ENCODE measurements around the gene CGNL1. TPM values are rescaled to one million over a fixed set of nuclear protein-coding genes. Genes with fewer than 3 reads are reported as not detected.

CGNL1 gene
- total RNA-seq, 1 experiment from 2014 or later = 0.31 TPM

- H3K36me3 ChIP-seq (ENCODE audit: low read depth) = no peaks in the 10 kb centered on the region
- no peaks in the 10 kb centered on the region for H3K79me2 ChIP-seq (ENCODE audit: low read depth)
- H3F3A ChIP-seq (ENCODE audit: insufficient read depth, low read depth) = no peaks in the 10 kb centered on the region
- CTCF ChIA-PET = interaction anchor here (0.5 to 3.0 kb wide), 14 partner anchors 9 to 1036 kb away, joined by 3 to 31 read pairs (median 5); partner anchors contain the start of gene CGNL1
- H2AFZ ChIP-seq = no peak overlapping the region
- H3K9me2 ChIP-seq (ENCODE audit: insufficient read depth) = no peaks in the 10 kb centered on the region
- H3K4me3 ChIP-seq = no peak overlapping the region
- intact Hi-C loops (cut with micrococcal nuclease; ENCODE audit: unreplicated experiment) = loop anchor here (1.0 to 5.0 kb wide), 5 partner anchors 42 to 1035 kb away; no protein-coding TSS in a partner anchor
- no peaks in the 10 kb centered on the region for H3K9me3 ChIP-seq (ENCODE audit: insufficient read depth, low read depth)
- H3K4me2 ChIP-seq = no peak overlapping the region
- POLR2A ChIA-PET (ENCODE audit: unreplicated experiment) = interaction anchor here (0.6 kb wide), 2 partner anchors 182 to 187 kb away, joined by 3 to 6 read pairs; no protein-coding TSS in a partner anchor
- H4K20me1 ChIP-seq (ENCODE audit: insufficient read depth) = no peaks in the 10 kb centered on the region
- TF ChIP-seq EZH2 (IDR thresholded peaks at IDR 0.05; ENCODE audit: low read depth) = no peak
- TF ChIP-seq CTCF (conservative IDR thresholded peaks at IDR 0.05) = peak; percentile 77
- no peaks in the 10 kb centered on the region for H3K4me1 ChIP-seq (replicated peaks; ENCODE audit: insufficient read depth)
- peak; percentile 28 to 57 for DNase-seq
- no TSS peak for BruUV-seq (replicated peaks)
- H3K27ac ChIP-seq = no peak overlapping the region
- no peaks in the 10 kb centered on the region for H3K27me3 ChIP-seq (ENCODE audit: insufficient read depth, low read depth)
Measured at GRCh38 chr15:57527382-57528091, 151.2 kb downstream of the CGNL1 start.

GRCh38 chr15:57528940-57529565, 152.7 kb downstream of the CGNL1 start:
- Histone ChIP-seq H3F3A (ENCODE audit: insufficient read depth, low read depth) (no peaks in the 10 kb centered on the region), H2AFZ (no peak overlapping the region), H3K27me3 (ENCODE audit: insufficient read depth, low read depth) (no peaks in the 10 kb centered on the region), H3K4me1 (replicated peaks; ENCODE audit: insufficient read depth) (no peaks in the 10 kb centered on the region), H3K79me2 (ENCODE audit: low read depth) (no peaks in the 10 kb centered on the region), H3K27ac (no peak overlapping the region), H4K20me1 (ENCODE audit: insufficient read depth) (no peaks in the 10 kb centered on the region), H3K9me2 (ENCODE audit: insufficient read depth) (no peaks in the 10 kb centered on the region), H3K36me3 (ENCODE audit: low read depth) (no peaks in the 10 kb centered on the region), H3K4me2 (no peak overlapping the region), H3K4me3 (no peak overlapping the region), H3K9me3 (ENCODE audit: insufficient read depth, low read depth) (no peaks in the 10 kb centered on the region)
- intact Hi-C loops (cut with micrococcal nuclease; ENCODE audit: unreplicated experiment) = loop anchor here (5.0 kb wide), 2 partner anchors 707 to 1037 kb away; no protein-coding TSS in a partner anchor
- ChIA-PET CTCF (interaction anchor here (3.0 kb wide), 1 partner anchor 188 kb away, joined by 31 read pairs; no protein-coding TSS in a partner anchor), POLR2A (ENCODE audit: unreplicated experiment) (no interaction called here)
- TF ChIP-seq EZH2 (IDR thresholded peaks at IDR 0.05; ENCODE audit: low read depth) (no peak), CTCF (conservative IDR thresholded peaks at IDR 0.05) (no peak)
- no peak for DNase-seq
- BruUV-seq (replicated peaks) = no TSS peak

- DNase-seq = no peak
- H3K4me2 ChIP-seq = no peak overlapping the region
- no peaks in the 10 kb centered on the region for H3K79me2 ChIP-seq (ENCODE audit: low read depth)
- no peak overlapping the region for H2AFZ ChIP-seq
- TF ChIP-seq CTCF (conservative IDR thresholded peaks at IDR 0.05) = no peak
- no peak for TF ChIP-seq EZH2 (IDR thresholded peaks at IDR 0.05; ENCODE audit: low read depth)
- intact Hi-C loops (cut with micrococcal nuclease; ENCODE audit: unreplicated experiment) = loop anchor here (5.0 kb wide), 2 partner anchors 707 to 1037 kb away; no protein-coding TSS in a partner anchor
- no peaks in the 10 kb centered on the region for H3K36me3 ChIP-seq (ENCODE audit: low read depth)
- CTCF ChIA-PET = no interaction called here
- H3K4me1 ChIP-seq (replicated peaks; ENCODE audit: insufficient read depth) = no peaks in the 10 kb centered on the region
- POLR2A ChIA-PET (ENCODE audit: unreplicated experiment) = no interaction called here
- H3K27ac ChIP-seq = no peak overlapping the region
- no peaks in the 10 kb centered on the region for H3K9me3 ChIP-seq (ENCODE audit: insufficient read depth, low read depth)
- no peaks in the 10 kb centered on the region for H4K20me1 ChIP-seq (ENCODE audit: insufficient read depth)
- H3K9me2 ChIP-seq (ENCODE audit: insufficient read depth) = no peaks in the 10 kb centered on the region
- no peak overlapping the region for H3K4me3 ChIP-seq
- H3K27me3 ChIP-seq (ENCODE audit: insufficient read depth, low read depth) = no peaks in the 10 kb centered on the region
- H3F3A ChIP-seq (ENCODE audit: insufficient read depth, low read depth) = no peaks in the 10 kb centered on the region
- BruUV-seq (replicated peaks) = no TSS peak
Measured at GRCh38 chr15:57529748-57530147, 153.4 kb downstream of the CGNL1 start.
